Stimulated activated CD8-positive, alpha-beta memory T cell treated with anti-CD3 and anti-CD28 coated beads, Interleukin-2, amount 100 ng/mL, for 48 hours (primary cell): ENCODE results near the gene UCKL1.
A peak's percentile ranks its signal among the peaks of the same experiment; 100 is the strongest.
"Not testable (repeated sequence)": the region's sequence is repeated elsewhere in the genome, so short reads cannot be mapped to it uniquely, and the experiment has no call there.

Experiments
- DNase-seq, 2 donors: peaks; one replicate each; pipeline ENCODE4 v3.0.0-alpha.2; 2020; ENCODE audit warnings: low read depth in 2 of 2

UCKL1 gene

DNA sequence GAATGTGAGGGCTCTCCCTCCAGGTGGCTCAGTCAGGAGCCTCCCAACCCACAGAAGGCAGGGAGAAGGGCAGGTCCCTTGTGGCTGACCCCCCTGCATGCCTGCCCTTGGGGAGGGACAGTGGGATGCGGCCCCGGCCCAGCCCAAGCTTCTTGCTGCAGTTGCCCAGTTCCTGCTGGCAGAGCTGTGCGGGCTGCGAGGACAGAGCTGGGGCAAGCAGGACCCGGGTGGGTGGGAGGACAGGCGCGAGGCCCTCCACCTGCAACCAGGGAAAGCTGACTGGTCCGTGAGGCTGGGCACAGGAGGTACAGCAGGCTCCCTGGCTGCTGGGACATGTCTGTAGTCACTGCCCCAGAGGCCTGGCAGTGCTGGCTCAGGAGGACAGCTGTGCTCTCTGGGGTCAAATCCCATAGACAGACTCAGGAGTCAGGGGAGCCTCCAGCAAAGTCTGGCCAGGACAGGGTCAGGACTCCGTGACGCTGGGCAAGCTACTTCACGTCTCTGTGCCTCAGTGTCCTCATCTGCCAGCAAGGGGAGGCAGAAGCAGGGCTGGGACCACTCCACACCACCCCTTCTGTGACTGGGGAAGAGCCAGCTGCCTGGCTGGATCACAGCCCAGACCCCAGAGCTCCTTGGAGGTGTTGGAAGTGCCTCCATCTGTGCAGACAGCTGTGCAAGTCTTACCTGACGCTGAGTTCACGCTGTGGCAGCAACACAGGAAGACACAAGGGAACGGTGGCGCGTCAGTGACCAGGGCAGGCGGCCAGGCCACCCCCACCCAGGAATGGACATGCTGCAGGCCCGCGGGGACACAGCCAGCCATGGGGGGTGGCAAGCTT lies 13.0 kb downstream of the UCKL1 start:
- no peak for DNase-seq

DNA sequence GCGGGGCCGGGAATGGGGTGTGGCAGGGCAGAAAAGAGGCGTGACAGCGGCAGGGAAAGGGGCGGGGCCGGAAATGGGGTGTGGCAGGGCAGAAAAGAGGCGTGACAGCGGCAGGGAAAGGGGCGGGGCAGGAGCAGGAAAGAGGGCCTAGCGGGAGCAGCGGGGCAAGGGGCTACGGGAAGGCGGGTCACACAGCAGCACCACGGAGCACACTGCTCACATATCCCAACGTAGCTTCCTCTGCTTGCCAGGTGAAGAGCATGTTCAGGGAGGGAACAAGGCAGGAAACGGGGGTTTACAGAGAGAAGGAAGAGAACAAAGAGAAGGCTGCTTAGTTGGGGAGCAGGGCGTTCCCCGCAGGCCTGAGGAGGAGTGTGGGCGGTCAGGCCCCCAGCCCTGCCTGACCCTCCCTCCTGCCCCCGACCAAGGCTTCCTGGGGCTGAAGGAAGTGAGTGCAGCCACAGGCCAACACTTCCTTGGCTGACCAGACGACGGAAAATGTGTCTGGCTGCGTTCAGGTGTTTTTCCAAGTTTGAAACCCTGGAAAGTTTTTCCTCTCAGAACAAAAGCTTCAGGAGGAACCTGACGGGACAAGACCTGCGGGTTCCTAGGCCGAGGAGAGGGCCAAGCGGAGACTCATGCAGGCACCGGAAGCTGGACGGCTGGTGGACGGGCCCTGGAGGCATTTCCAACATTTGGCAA lies 13.8 kb downstream of the UCKL1 start:
- DNase-seq, result peak in 1 of 2 donors; percentile 62

- DNase-seq, result peak; percentile 48 to 76
Measured at GRCh38 chr20:63941282-63942081, 14.7 kb downstream of the UCKL1 start.

DNA sequence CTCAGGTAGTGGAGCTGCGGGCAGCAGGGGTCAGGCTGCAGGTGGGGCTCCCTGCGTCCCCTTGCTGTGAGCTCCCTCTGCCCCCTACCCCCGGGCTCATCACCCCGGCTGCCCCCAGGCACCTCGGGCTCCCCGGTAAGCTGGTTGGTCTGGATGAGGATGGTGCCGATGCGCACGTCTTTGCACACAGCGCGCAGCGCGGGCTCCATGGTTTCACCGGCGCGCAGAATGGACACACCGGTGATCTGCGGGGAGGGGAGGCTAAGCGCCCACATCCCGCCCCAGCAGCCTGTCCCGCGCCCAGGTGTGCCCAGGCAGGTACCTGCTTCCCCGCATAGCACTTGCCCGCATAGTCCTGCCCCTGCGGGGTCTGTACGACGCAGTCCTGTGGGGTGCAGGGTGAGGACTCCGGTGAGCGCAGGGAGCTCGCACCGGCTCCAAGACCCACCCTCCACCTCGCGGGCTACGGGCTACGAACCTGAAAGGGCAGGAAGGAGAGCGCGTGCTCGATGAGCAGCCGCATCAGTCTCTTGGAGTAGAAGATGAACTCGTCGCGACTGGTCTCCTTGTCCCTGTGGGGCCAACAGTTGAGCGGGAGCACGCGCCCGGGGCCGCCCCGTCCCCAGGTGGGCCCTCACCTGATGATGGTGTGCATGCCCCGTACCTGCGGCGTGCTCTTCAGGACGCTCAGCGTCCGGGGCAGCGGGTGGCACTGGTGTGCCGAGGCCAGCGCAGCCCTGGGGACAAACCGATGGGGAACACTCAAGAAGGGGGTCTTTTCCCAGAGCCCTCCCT lies 15.5 kb downstream of the UCKL1 start:
- no peak for DNase-seq

GRCh38 chr20:63940071-63940471 lies 16.1 kb downstream of the UCKL1 start:
- no peak for DNase-seq

GRCh38 chr20:63939061-63939935 lies 16.9 kb downstream of the UCKL1 start:
- no peak for DNase-seq

DNA sequence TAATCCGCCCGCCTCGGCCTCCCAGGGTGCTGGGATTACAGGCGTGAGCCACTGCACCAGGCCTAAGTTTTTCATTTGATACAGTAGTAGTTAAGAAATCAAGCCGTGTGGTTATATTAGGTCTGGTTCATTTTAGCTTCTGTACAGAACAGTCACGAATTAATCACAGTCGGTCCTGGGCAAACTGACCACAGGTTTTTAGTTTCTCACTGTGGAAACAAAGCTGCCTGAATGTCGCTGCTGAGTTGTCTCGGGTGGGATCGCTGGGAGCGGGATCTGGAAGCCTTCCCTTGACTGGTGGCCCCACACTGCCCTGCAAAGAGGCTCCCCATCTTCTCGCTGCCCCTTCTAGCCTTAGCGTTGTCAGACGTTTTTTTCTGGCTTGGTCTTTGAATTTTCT lies 18.6 kb downstream of the UCKL1 start:
- no peak for DNase-seq

DNA sequence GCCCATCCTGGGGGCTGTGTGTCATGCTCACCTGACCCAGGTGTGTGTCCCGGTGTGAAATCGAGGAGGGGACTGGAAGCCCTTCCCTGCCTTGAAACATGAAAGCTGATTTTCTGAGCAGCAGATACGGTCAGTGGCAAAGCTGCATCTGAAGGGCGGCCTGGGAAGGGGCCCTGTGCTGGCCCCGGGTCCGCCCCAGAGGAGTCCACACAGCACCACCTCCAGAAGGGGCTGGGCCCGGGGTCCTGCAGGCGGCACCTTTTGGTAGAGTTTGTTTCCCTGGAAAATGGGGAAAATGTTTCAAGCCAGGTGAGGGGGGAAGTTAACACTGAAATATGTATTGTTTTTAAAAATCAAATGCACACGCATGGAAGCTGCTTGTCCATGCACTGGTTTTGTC lies 20.8 kb downstream of the UCKL1 start:
- no peak for DNase-seq

DNA sequence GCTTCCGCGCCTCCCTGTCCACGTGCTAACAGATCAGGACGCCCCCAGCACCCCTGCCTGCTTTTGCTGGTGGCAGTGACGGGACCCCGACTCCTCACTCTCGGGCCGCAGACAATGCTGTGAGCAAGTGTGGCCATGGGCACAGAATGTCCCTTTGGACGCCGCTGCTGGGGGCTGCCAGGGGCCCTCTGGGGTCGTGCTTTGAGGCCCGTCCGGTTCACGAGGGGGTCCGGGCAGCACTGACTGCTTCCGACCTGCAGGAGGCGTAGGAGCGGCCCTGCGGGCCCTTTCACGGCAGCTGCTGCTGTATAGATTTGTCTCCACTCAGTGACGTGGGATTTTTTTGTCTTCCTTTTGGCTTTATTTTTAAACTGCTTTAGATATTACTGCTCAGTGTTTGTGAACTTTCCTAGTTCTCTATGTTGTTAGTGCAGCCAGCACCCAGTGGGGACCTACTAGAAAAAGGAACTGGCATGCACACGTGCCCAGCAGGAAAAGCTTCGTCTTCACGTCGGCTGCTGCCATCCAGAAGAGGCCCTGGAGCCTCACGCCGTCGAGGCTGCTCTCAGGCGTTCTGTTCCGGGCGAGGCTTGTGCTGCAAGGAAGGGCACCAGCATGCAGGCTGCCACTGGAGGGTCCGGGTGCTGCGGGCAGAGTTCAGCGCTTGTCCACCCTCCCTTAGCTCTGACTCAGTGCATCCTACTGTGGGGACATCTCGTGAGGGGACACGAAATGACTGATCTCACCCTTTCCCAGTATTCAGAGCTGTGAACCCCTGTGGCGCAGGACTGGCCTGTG lies 21.7 kb downstream of the UCKL1 start:
- DNase-seq, result no peak

GRCh38 chr20:63933646-63934045 lies 22.6 kb downstream of the UCKL1 start:
- DNase-seq, result no peak

DNA sequence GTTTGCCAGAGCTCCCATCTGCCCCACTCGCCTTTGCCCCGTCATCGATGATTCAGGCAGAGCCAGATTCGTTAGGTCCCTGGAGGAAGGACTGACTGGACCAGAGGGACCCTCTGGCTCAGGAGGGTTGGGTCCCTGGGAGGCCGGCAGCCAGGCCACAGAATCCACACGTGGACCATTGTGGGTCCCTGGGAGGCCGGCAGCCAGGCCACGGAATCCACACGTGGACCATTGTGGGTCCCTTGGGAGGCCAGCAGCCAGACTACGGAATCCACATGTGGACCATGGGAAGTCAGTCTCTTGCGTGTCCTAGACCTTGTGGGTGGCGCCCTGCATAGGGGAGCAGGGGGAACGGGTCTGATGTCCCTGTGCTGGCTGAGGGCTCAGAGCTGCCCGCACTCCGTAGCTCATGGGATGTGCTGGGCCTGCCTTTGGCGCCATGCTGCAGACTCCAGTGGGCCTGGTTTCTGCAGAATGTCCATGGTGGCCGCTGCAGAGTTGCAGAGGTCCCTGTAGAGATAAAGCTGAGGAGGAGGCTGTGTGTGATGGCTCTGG lies 23.5 kb downstream of the UCKL1 start:
- no peak for DNase-seq

GRCh38 chr20:63931735-63932134 lies 24.5 kb downstream of the UCKL1 start:
- no peak for DNase-seq

GRCh38 chr20:63930971-63931553 lies 25.2 kb downstream of the UCKL1 start:
- no peak for DNase-seq

DNA sequence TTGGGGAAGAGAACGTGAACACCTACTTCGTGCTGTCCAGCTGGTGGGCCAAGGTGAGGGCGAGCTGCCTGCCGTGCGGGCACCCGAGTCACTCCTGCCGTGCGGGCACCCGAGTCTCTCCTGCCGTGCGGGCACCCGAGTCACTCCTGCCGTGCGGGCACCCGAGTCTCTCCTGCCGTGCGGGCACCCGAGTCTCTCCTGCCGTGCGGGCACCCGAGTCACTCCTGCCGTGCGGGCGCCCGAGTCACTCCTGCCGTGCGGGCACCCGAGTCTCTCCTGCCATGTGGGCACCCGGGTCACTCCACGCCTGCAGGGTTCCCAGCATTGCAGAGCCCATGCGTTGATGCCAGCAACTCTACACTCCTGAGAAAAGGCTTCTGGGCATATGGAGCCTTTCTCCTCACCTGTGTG lies 26.7 kb downstream of the UCKL1 start:
- not testable (repeated sequence) for DNase-seq

DNA sequence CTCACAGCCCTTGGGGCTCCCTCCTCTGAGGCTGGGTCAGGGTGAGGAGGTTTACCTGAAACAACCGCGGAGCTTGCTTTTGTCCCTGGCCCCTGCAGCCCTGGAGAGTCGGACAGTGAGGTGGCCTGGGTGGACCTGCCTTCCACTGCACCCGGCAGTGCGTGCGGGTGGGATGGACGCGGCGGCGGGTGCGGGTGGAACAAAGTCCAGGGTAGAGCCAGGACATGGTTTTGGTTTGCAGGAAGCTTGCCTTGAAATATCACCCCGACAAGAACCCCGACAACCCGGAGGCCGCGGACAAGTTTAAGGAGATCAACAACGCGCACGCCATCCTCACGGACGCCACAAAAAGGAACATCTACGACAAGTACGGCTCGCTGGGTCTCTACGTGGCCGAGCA lies 27.1 kb downstream of the UCKL1 start:
- DNase-seq, result no peak

- DNase-seq, result no peak
Measured at GRCh38 chr20:63926298-63926697, 29.9 kb downstream of the UCKL1 start.

- DNase-seq, result no peak
Measured at GRCh38 chr20:63924241-63924640, 32.0 kb downstream of the UCKL1 start.

- DNase-seq, result no peak
Measured at GRCh38 chr20:63923651-63924050, 32.6 kb downstream of the UCKL1 start.

DNA sequence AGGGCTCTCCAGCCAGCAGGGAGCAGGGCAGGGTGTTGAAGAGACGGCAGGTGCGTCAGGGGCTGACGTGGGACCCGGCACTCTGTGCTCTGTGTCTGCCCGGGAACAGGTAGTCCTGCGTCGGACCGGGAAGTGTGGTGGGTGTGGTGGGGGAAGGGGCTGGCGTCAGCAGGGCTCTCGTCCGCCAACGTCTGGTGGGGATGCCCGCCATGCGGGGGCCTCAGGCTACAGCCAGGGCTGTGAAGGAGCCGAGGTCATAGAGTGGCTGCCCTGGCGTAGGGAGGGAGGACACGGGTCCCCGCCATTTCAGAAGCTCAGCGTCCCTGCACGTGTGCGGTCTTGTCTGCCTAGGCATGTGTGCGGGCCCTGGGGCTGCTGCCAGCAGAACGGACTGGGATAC lies 36.0 kb downstream of the UCKL1 start:
- no peak for DNase-seq
